Erythroblast (primary cell): ENCODE results near the gene ZNF451.

Experiments used
- GATA1 ChIP-seq: IDR thresholded peaks from 2 replicates; pipeline ENCODE4 v1.6.1; 2011; ENCODE audit warnings: low read depth, mild to moderate bottlenecking, control low read depth, low read length, moderate library complexity
- POLR2A ChIP-seq: IDR thresholded peaks from 2 replicates; pipeline ENCODE4 v1.6.1; 2011; ENCODE audit warnings: mild to moderate bottlenecking, low read length

DNA sequence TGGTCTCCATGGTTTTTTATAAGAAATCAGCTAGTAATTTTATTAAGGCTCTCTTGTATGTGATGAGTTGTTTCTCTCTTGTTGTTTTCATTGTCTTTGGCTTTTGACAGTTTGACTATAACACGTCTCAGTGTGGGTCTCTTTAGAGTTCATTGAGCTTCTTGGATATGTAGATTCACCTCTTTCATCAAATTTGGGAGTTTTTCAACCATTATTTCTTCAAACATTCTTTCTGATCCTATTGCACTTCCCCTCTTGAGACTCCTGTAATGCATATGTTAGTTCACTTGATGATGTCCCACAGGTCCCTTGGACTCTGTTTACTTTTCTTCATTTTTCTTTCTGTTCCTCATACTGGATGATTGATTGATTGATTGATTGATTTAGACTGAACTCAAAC, 75.1 kb downstream of the ZNF451 start:
- TF ChIP-seq POLR2A: no peak
- no peak for TF ChIP-seq GATA1
